Measurements from ENCODE around the gene SORBS1.

The SORBS1 gene

DNA sequence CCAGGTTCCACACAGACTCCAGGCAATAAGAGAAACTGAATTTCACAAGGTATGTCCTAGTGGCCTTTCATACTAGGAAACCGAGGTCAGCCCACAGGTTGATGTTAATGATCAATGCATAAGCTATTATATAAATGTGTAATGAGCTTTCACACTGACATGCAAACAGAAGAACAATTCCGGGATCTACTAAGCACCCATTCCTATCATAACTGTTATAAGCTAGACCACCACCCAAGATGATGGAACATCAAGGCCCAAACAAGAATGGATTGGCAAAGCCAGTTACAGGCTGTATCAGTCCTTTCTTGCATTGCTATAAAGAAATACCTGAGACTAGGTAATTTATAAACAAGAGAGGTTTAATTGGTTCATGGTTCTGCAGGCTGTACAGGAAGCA, 15.2 kb downstream of the SORBS1 start:
- H3K79me2 ChIP-seq (ENCODE audit: low read length) = no peaks in the 10 kb centered on the region
- no peaks in the 10 kb centered on the region for H3K36me3 ChIP-seq (replicated peaks; ENCODE audit: insufficient read depth, low read length)
- DNase-seq = no peak
- H4K20me1 ChIP-seq (ENCODE audit: insufficient read depth, low read length) = no peaks in the 10 kb centered on the region
- no peak overlapping the region for H3K27ac ChIP-seq (ENCODE audit: low read length)
- TF ChIP-seq, protein P1, sequence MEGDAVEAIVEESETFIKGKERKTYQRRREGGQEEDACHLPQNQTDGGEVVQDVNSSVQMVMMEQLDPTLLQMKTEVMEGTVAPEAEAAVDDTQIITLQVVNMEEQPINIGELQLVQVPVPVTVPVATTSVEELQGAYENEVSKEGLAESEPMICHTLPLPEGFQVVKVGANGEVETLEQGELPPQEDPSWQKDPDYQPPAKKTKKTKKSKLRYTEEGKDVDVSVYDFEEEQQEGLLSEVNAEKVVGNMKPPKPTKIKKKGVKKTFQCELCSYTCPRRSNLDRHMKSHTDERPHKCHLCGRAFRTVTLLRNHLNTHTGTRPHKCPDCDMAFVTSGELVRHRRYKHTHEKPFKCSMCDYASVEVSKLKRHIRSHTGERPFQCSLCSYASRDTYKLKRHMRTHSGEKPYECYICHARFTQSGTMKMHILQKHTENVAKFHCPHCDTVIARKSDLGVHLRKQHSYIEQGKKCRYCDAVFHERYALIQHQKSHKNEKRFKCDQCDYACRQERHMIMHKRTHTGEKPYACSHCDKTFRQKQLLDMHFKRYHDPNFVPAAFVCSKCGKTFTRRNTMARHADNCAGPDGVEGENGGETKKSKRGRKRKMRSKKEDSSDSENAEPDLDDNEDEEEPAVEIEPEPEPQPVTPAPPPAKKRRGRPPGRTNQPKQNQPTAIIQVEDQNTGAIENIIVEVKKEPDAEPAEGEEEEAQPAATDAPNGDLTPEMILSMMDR (IDR thresholded peaks at IDR 0.05; ENCODE audit: low read length) = no peak
- TF ChIP-seq EZH2 (optimal IDR thresholded peaks at IDR 0.05; ENCODE audit: low read depth, low read length) (no peak), EZH2phosphoT487 (IDR thresholded peaks at IDR 0.05; ENCODE audit: low read length) (no peak)
- H3K27me3 ChIP-seq (replicated peaks; ENCODE audit: insufficient read depth, low read length) = no peaks in the 10 kb centered on the region
- H2AFZ ChIP-seq (ENCODE audit: low read length) = no peak overlapping the region
- H3K4me3 ChIP-seq (ENCODE audit: low read length) = no peak overlapping the region
- no peak overlapping the region for H3K9ac ChIP-seq (ENCODE audit: low read length)
- no peaks in the 10 kb centered on the region for H3K4me1 ChIP-seq (ENCODE audit: low read length)
- no peak overlapping the region for H3K4me2 ChIP-seq (ENCODE audit: low read depth, low read length)
- no peaks in the 10 kb centered on the region for H3K9me2 ChIP-seq (replicated peaks; ENCODE audit: insufficient read depth, low read length)
- H3F3A ChIP-seq (ENCODE audit: insufficient read depth, low read length) = no peaks in the 10 kb centered on the region
- H3K9me3 ChIP-seq (replicated peaks; ENCODE audit: insufficient read depth, low read length) = no peaks in the 10 kb centered on the region

DNA sequence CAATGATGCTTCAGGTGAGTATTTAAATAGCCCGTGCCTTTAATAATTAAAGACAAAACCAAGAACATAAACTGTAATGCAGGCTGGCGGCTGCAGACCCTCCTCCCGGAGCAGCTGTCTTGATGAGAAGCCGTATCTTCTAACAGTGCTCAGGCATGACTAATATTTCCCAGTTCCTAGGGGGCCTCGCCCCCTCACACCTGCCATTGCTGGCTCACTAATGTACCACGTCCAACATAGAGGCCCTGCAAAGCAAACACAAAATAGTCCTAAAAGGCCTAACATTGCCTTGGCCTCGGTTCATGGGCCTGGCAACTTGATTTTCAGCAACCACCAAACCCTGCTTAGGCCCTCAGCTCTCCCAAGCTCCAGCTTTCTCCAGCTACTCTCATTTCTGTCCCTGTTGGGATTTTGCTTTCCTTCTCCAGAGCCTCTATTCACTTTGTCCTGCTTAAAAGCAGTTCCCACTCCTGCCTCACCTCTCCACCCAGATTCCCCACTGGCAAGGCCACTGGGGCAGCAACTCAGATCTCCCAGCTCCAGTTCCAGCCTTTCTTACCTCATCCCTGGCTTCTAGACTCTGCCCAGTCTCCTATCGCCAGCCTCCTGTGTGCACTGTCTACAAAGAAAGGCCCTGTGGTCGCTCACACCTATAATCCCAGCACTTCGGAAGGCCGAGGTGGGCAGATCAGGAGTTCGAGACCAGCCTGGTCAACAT, 16.2 kb downstream of the SORBS1 start:
- Histone ChIP-seq H3K4me1 (ENCODE audit: low read length) (no peaks in the 10 kb centered on the region), H3K27ac (ENCODE audit: low read length) (no peak overlapping the region), H3K9me2 (replicated peaks; ENCODE audit: insufficient read depth, low read length) (no peaks in the 10 kb centered on the region), H3K9me3 (replicated peaks; ENCODE audit: insufficient read depth, low read length) (no peaks in the 10 kb centered on the region), H4K20me1 (ENCODE audit: insufficient read depth, low read length) (no peaks in the 10 kb centered on the region), H3K4me2 (ENCODE audit: low read depth, low read length) (no peak overlapping the region), H3K27me3 (replicated peaks; ENCODE audit: insufficient read depth, low read length) (no peaks in the 10 kb centered on the region), H3K4me3 (ENCODE audit: low read length) (no peak overlapping the region), H3K79me2 (ENCODE audit: low read length) (no peaks in the 10 kb centered on the region), H2AFZ (ENCODE audit: low read length) (no peak overlapping the region), H3K36me3 (replicated peaks; ENCODE audit: insufficient read depth, low read length) (no peaks in the 10 kb centered on the region), H3K9ac (ENCODE audit: low read length) (no peak overlapping the region), H3F3A (ENCODE audit: insufficient read depth, low read length) (no peaks in the 10 kb centered on the region)
- TF ChIP-seq EZH2 (optimal IDR thresholded peaks at IDR 0.05; ENCODE audit: low read depth, low read length) (no peak), EZH2phosphoT487 (IDR thresholded peaks at IDR 0.05; ENCODE audit: low read length) (no peak)
- TF ChIP-seq, protein P1 (IDR thresholded peaks at IDR 0.05; ENCODE audit: low read length) = no peak
- no peak for DNase-seq

DNA sequence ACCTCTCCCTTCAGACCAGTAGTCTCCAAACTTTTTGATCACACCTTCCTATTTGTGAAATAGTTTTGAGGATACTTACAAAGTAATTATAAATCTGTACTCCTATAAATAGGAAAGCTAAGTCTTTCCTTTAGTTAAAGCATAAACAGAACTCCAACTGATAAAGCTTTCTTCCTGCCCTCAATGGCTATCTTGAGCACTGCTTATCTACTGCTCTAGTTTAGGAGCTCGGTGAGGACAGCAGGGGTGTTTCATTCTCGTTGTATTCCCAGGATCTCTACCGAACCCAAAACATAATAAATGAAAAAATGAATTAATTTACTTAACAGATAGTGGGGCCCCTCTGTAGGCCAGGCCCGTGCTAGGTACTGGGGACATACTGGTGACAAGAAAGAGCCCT, 17.7 kb downstream of the SORBS1 start:
- TF ChIP-seq EZH2 (optimal IDR thresholded peaks at IDR 0.05; ENCODE audit: low read depth, low read length) (no peak), EZH2phosphoT487 (IDR thresholded peaks at IDR 0.05; ENCODE audit: low read length) (no peak)
- TF ChIP-seq, protein P1 (IDR thresholded peaks at IDR 0.05; ENCODE audit: low read length) = no peak
- Histone ChIP-seq H3K4me1 (ENCODE audit: low read length) (no peaks in the 10 kb centered on the region), H3F3A (ENCODE audit: insufficient read depth, low read length) (no peaks in the 10 kb centered on the region), H3K4me3 (ENCODE audit: low read length) (no peak overlapping the region), H3K79me2 (ENCODE audit: low read length) (no peaks in the 10 kb centered on the region), H3K9me3 (replicated peaks; ENCODE audit: insufficient read depth, low read length) (no peaks in the 10 kb centered on the region), H3K27ac (ENCODE audit: low read length) (no peak overlapping the region), H3K27me3 (replicated peaks; ENCODE audit: insufficient read depth, low read length) (no peaks in the 10 kb centered on the region), H3K4me2 (ENCODE audit: low read depth, low read length) (no peak overlapping the region), H3K9me2 (replicated peaks; ENCODE audit: insufficient read depth, low read length) (no peaks in the 10 kb centered on the region), H4K20me1 (ENCODE audit: insufficient read depth, low read length) (no peaks in the 10 kb centered on the region), H2AFZ (ENCODE audit: low read length) (no peak overlapping the region), H3K9ac (ENCODE audit: low read length) (no peak overlapping the region), H3K36me3 (replicated peaks; ENCODE audit: insufficient read depth, low read length) (no peaks in the 10 kb centered on the region)
- DNase-seq = no peak
